ENCODE data around the gene CYB5R4. TPM values are rescaled to one million over a fixed set of nuclear protein-coding genes. Genes with fewer than 3 reads are reported as not detected.
"Not testable (repeated sequence)": the region's sequence is repeated elsewhere in the genome, so short reads cannot be mapped to it uniquely, and the experiment has no call there.

The CYB5R4 gene
- total and polyA plus RNA-seq, 2 of the 8 experiments (the other 6 are each of a cell fraction or from before 2014, with no cell fraction given), result 2.8 to 14.6 TPM

DNA sequence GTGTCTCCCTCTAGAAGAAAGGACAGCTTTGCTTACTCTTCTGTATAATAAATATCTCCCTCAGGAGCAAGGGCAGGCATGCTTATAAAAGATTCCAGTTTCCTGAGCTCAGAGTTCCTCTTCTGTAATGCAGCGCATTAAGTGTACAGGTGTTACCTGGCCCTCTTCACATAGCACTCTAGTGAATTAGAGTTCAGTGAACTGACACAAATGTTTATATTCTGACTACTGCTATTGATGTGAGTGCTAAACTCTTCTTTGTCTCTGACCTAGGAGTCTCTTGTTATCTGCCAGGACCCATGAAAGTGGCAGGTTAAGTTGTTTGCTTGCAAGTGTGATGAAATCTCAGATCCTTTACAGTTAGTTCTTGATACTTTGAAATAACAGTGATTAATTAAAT is 33.5 kb downstream of the CYB5R4 start (continued):
- TF ChIP-seq RAD21 (IDR thresholded peaks at IDR 0.05 in 1 of 2, conservative IDR thresholded peaks at IDR 0.05 in 1 of 2; ENCODE audit: low read depth in 2 of 2, low read length in 2 of 2) (no peak), NRF1 (IDR thresholded peaks at IDR 0.05; ENCODE audit: low read depth, low read length) (no peak)

GRCh38 chr6:83897094-83897493 is 37.6 kb downstream of the CYB5R4 start:
- H4K8ac ChIP-seq (ENCODE audit: extremely low read depth, insufficient read depth, low read length); H3K14ac ChIP-seq (ENCODE audit: insufficient read length); H2BK15ac ChIP-seq (ENCODE audit: low read length); H4K5ac ChIP-seq (ENCODE audit: insufficient read length, low read depth, low read length); H3K9me3 ChIP-seq (ENCODE audit: insufficient read depth in 2 of 2, low read depth in 1 of 2, low read length in 1 of 2); H2AFZ ChIP-seq (ENCODE audit: low read length); H3K4me1 ChIP-seq (replicated peaks in 1 of 4; ENCODE audit: control insufficient read depth in 3 of 4, insufficient read depth in 4 of 4, low read length in 3 of 4); CTCF ChIA-PET (ENCODE audit: partially characterized antibody); H3K23ac ChIP-seq (ENCODE audit: insufficient read length); H3K36me3 ChIP-seq (ENCODE audit: control insufficient read depth in 2 of 4, insufficient read depth in 4 of 4, low read length in 3 of 4); H3K4ac ChIP-seq (replicated peaks; ENCODE audit: insufficient read length, low read depth, low read length); H3K4me3 ChIP-seq (ENCODE audit: extremely low read depth in 1 of 4, insufficient read depth in 2 of 4, low read depth in 3 of 4, low read length in 4 of 4); H3K27me3 ChIP-seq (replicated peaks in 1 of 4; ENCODE audit: control insufficient read depth in 3 of 4, extremely low read depth in 1 of 4, insufficient read depth in 3 of 4, low read length in 3 of 4); H3K18ac ChIP-seq (ENCODE audit: extremely low read depth, low read length); H3K56ac ChIP-seq (replicated peaks; ENCODE audit: insufficient read length, low read depth, low read length); H3K9ac ChIP-seq (replicated peaks in 1 of 4; ENCODE audit: extremely low read depth in 1 of 4, low read depth in 3 of 4, low read length in 3 of 4); H4K91ac ChIP-seq (replicated peaks; ENCODE audit: insufficient read length, low read length); FAIRE-seq; DNase-seq (ENCODE audit: low read depth in 1 of 2, low spot score in 2 of 2); POLR2A ChIA-PET (ENCODE audit: partially characterized antibody); H3K27ac ChIP-seq (ENCODE audit: low read depth, low read length); H2BK5ac ChIP-seq (ENCODE audit: low read depth, low read length); H3K23me2 ChIP-seq (ENCODE audit: low read depth, low read length); H2BK12ac ChIP-seq (ENCODE audit: low read depth, low read length); H3K79me2 ChIP-seq (ENCODE audit: control insufficient read depth in 1 of 2, insufficient read depth in 2 of 2, low read length in 2 of 2); H3K79me1 ChIP-seq (ENCODE audit: low read depth, low read length); H2BK120ac ChIP-seq (replicated peaks; ENCODE audit: low read depth, low read length); H2AK5ac ChIP-seq (ENCODE audit: low read depth, low read length); H3K4me2 ChIP-seq (ENCODE audit: insufficient read depth in 1 of 2, low read depth in 2 of 2, low read length in 2 of 2); H2BK20ac ChIP-seq (ENCODE audit: low read length); H4K20me1 ChIP-seq (replicated peaks in 1 of 2; ENCODE audit: control insufficient read depth in 1 of 2, insufficient read depth in 2 of 2, low read length in 2 of 2): not testable (repeated sequence)
- WGBS, 2 experiments (ENCODE audit: extremely low coverage in 1 of 2, insufficient coverage in 1 of 2, insufficient read length in 1 of 2, insufficient replicate concordance in 2 of 2, low coverage in 1 of 2, low lambda C conversion rate in 2 of 2, missing lambda C conversion rate in 1 of 2), result 83% methylated on average over 1 of the region's 2 CpGs; no CpG with 5 or more reads in 1 of the 2 experiments
